GM18505 (cell line): ENCODE data around the gene ITGAD.

ENCODE experiments used
- ATAC-seq: cut with Tn5 transposase; IDR thresholded peaks from one replicate; pipeline ENCODE4 v1.9.1; 2021; ENCODE audit not compliant: unreplicated experiment
- POLR2A ChIP-seq: IDR thresholded peaks from 4 replicates; pipeline ENCODE4 v1.6.1; 2011; ENCODE audit warnings: borderline replicate concordance; ENCODE audit not compliant: insufficient read depth, insufficient read length; ENCODE audit errors: extremely low read depth

Gene ITGAD

GRCh38 chr16:31393056-31393455 is at the start of gene ITGAD:
Gene ITGAD, plus strand, starts transcription at chr16:31393335. Its CDS starts 26 bp downstream, at chr16:31393361.
- TF ChIP-seq POLR2A: no peak
- no peak for ATAC-seq

- peak; percentile 64 for ATAC-seq
- no peak for TF ChIP-seq POLR2A
These were observed 48.4 kb upstream of the ITGAD start for GRCh38 chr16:31344712-31345111.

GRCh38 chr16:31347445-31347844 is 45.7 kb upstream of the ITGAD start:
- TF ChIP-seq POLR2A: no peak
- no peak for ATAC-seq

- no peak for TF ChIP-seq POLR2A
- no peak for ATAC-seq
These were observed 44.6 kb upstream of the ITGAD start for GRCh38 chr16:31348579-31348978.

- no peak for ATAC-seq
- TF ChIP-seq POLR2A: no peak
These were observed 42.7 kb upstream of the ITGAD start for GRCh38 chr16:31350275-31351005.

GRCh38 chr16:31351246-31351941 is 41.7 kb upstream of the ITGAD start:
- no peak for TF ChIP-seq POLR2A
- ATAC-seq: no peak

- TF ChIP-seq POLR2A: no peak
- ATAC-seq: no peak
These were observed 41.2 kb upstream of the ITGAD start for GRCh38 chr16:31351942-31352325.

GRCh38 chr16:31352376-31353115 is 40.6 kb upstream of the ITGAD start:
- TF ChIP-seq POLR2A: no peak
- ATAC-seq: no peak

GRCh38 chr16:31354394-31355291 is 38.5 kb upstream of the ITGAD start, which contains the start of gene ITGAX:
Gene ITGAX, plus strand, starts transcription at chr16:31355176. Its CDS starts 79 bp downstream, at chr16:31355255.
- peak; percentile 49 for ATAC-seq
- TF ChIP-seq POLR2A: peak; percentile 65

GRCh38 chr16:31355431-31356100 is 37.6 kb upstream of the ITGAD start:
- ATAC-seq: no peak

GRCh38 chr16:31356566-31357323 is 36.4 kb upstream of the ITGAD start:
- no peak for TF ChIP-seq POLR2A
- no peak for ATAC-seq

More at GRCh38 chr16:31355431-31356100, 37.6 kb upstream of the ITGAD start:
- TF ChIP-seq POLR2A: no peak
